HUES6 (cell line): ENCODE results near the gene CDKN3.
A peak's percentile ranks its signal among the peaks of the same experiment; 100 is the strongest.
"Not testable (repeated sequence)": the region's sequence is repeated elsewhere in the genome, so short reads cannot be mapped to it uniquely, and the experiment has no call there.

Source experiments
- H3K27ac ChIP-seq: 2 replicates; pipeline ENCODE4 v1.7.0; 2013; ENCODE audit warnings: low read depth, mild to moderate bottlenecking, low read length, inconsistent platforms
- H3K27me3 ChIP-seq: 2 replicates; pipeline ENCODE4 v1.6.1; 2013; ENCODE audit warnings: low read length; ENCODE audit not compliant: control insufficient read depth, insufficient read depth
- H3K36me3 ChIP-seq: 2 replicates; pipeline ENCODE4 v1.6.1; 2013; ENCODE audit warnings: low read length; ENCODE audit not compliant: control insufficient read depth, insufficient read depth
- H3K4me1 ChIP-seq: 2 replicates; pipeline ENCODE4 v1.6.1; 2013; ENCODE audit warnings: low read length; ENCODE audit not compliant: control insufficient read depth, insufficient read depth
- H3K4me3 ChIP-seq: 2 replicates; pipeline ENCODE4 v1.5.1; 2013; ENCODE audit warnings: low read depth, low read length
- H3K9ac ChIP-seq: one replicate; pipeline ENCODE4 v1.6.1; 2013; ENCODE audit warnings: mild to moderate bottlenecking, low read length
- H3K9me3 ChIP-seq: 2 replicates; pipeline ENCODE4 v1.6.1; 2013; ENCODE audit warnings: low read depth, low read length; ENCODE audit not compliant: control insufficient read depth, insufficient read depth

Gene CDKN3

GRCh38 chr14:54425068-54425467, 28.3 kb downstream of the CDKN3 start:
- Histone ChIP-seq H3K4me1 (peaks cover 6% of the 10 kb centered on the region; the same call in 1 of the 2 replicates), H3K27ac (no peak overlapping the region), H3K36me3 (peaks cover 70% of the 10 kb centered on the region), H3K9me3 (no peaks in the 10 kb centered on the region), H3K4me3 (no peak overlapping the region), H3K27me3 (no peaks in the 10 kb centered on the region), H3K9ac (no peak overlapping the region)

GRCh38 chr14:54425537-54426274, 28.9 kb downstream of the CDKN3 start:
- Histone ChIP-seq H3K27ac (no peak overlapping the region), H3K9me3 (no peaks in the 10 kb centered on the region), H3K4me3 (no peak overlapping the region), H3K27me3 (no peaks in the 10 kb centered on the region), H3K9ac (no peak overlapping the region), H3K36me3 (peaks cover 75% of the 10 kb centered on the region), H3K4me1 (peaks cover under 1% of the 10 kb centered on the region; the same call in 1 of the 2 replicates)

GRCh38 chr14:54427871-54428270, 31.1 kb downstream of the CDKN3 start:
- Histone ChIP-seq H3K9me3 (no peaks in the 10 kb centered on the region), H3K9ac (no peak overlapping the region), H3K4me1 (peaks cover 1% of the 10 kb centered on the region; the same call in 1 of the 2 replicates), H3K27me3 (no peaks in the 10 kb centered on the region), H3K27ac (no peak overlapping the region), H3K4me3 (no peak overlapping the region), H3K36me3 (peaks cover 87% of the 10 kb centered on the region)

GRCh38 chr14:54428527-54428926, 31.7 kb downstream of the CDKN3 start:
- H3K9me3 ChIP-seq = no peaks in the 10 kb centered on the region
- no peak overlapping the region for H3K27ac ChIP-seq
- no peak overlapping the region for H3K4me3 ChIP-seq
- H3K36me3 ChIP-seq = peaks cover 84% of the 10 kb centered on the region
- H3K27me3 ChIP-seq = no peaks in the 10 kb centered on the region
- H3K4me1 ChIP-seq = peaks cover 5% of the 10 kb centered on the region; the same call in 1 of the 2 replicates
- no peak overlapping the region for H3K9ac ChIP-seq

- H3K4me1 ChIP-seq = peaks cover 46% of the 10 kb centered on the region
- H3K27ac ChIP-seq = no peak overlapping the region
- no peak overlapping the region for H3K9ac ChIP-seq
- no peaks in the 10 kb centered on the region for H3K27me3 ChIP-seq
- H3K36me3 ChIP-seq = peaks cover 27% of the 10 kb centered on the region
- H3K9me3 ChIP-seq = no peaks in the 10 kb centered on the region
- no peak overlapping the region for H3K4me3 ChIP-seq
Measured at GRCh38 chr14:54435500-54435981, 38.7 kb downstream of the CDKN3 start.

- H3K27me3 ChIP-seq, H3K9me3 ChIP-seq, H3K27ac ChIP-seq, H3K9ac ChIP-seq, H3K36me3 ChIP-seq, H3K4me3 ChIP-seq: not testable (repeated sequence)
- H3K4me1 ChIP-seq = peaks cover 48% of the 10 kb centered on the region
Measured at GRCh38 chr14:54437954-54438353, 41.1 kb downstream of the CDKN3 start.

- Histone ChIP-seq H3K4me1 (peaks cover 45% of the 10 kb centered on the region), H3K27me3 (no peaks in the 10 kb centered on the region), H3K9me3 (no peaks in the 10 kb centered on the region), H3K9ac (no peak overlapping the region), H3K4me3 (peak overlapping the region; percentile 3; the same call in 1 of the 2 replicates), H3K36me3 (0 out of 2 replicates have a peak, but pooled peaks cover 9% of the 10 kb centered on the region), H3K27ac (no peak overlapping the region)
Measured at GRCh38 chr14:54438703-54439102, 41.9 kb downstream of the CDKN3 start.

- Histone ChIP-seq H3K4me1 (peaks cover 33% of the 10 kb centered on the region), H3K27me3 (no peaks in the 10 kb centered on the region), H3K36me3 (no peaks in the 10 kb centered on the region), H3K4me3 (peak overlapping the region; percentile 99), H3K27ac (peak overlapping the region; percentile 93; the same call in 1 of the 2 replicates), H3K9ac (peak overlapping the region; percentile 98), H3K9me3 (no peaks in the 10 kb centered on the region)
Measured at GRCh38 chr14:54440037-54440436, 43.2 kb downstream of the CDKN3 start.

GRCh38 chr14:54440476-54440872, 43.7 kb downstream of the CDKN3 start:
- Histone ChIP-seq H3K36me3 (no peaks in the 10 kb centered on the region), H3K27ac (peak overlapping the region; percentile 93), H3K4me1 (peaks cover 33% of the 10 kb centered on the region), H3K9me3 (no peaks in the 10 kb centered on the region), H3K9ac (peak overlapping the region; percentile 98), H3K4me3 (peak overlapping the region; percentile 99), H3K27me3 (no peaks in the 10 kb centered on the region)

GRCh38 chr14:54440873-54441868, 44.4 kb downstream of the CDKN3 start, which contains the start of gene CNIH1:
Gene CNIH1, minus strand, starts transcription at chr14:54441374. Its CDS starts 47 bp downstream, at chr14:54441327.
- Histone ChIP-seq H3K36me3 (no peaks in the 10 kb centered on the region), H3K9me3 (no peaks in the 10 kb centered on the region), H3K9ac (peak within 1 kb of the TSS; percentile 98), H3K27me3 (no peaks in the 10 kb centered on the region), H3K4me3 (peak within 1 kb of the TSS; percentile 99), H3K27ac (peak within 1 kb of the TSS; percentile 93), H3K4me1 (peaks cover 30% of the 10 kb centered on the region)
